ENCODE data around the gene NEURL2.
"Not testable (repeated sequence)": the region's sequence is repeated elsewhere in the genome, so short reads cannot be mapped to it uniquely, and the experiment has no call there.

Gene NEURL2

GRCh38 chr20:45898285-45898684 is 7.3 kb upstream of the NEURL2 start:
- DNase-seq (ENCODE audit: low read depth): no peak

- DNase-seq (ENCODE audit: low read depth): no peak
Observed at GRCh38 chr20:45897692-45898091, 6.7 kb upstream of the NEURL2 start.

- DNase-seq (ENCODE audit: low read depth): no peak
Observed at GRCh38 chr20:45897289-45897688, 6.3 kb upstream of the NEURL2 start.

GRCh38 chr20:45896641-45897161 is 5.7 kb upstream of the NEURL2 start:
- no peak for DNase-seq (ENCODE audit: low read depth)

GRCh38 chr20:45894797-45895196 is 3.8 kb upstream of the NEURL2 start:
- DNase-seq (ENCODE audit: low read depth): no peak

- DNase-seq (ENCODE audit: low read depth): no peak
Observed at GRCh38 chr20:45893831-45894230, 2.8 kb upstream of the NEURL2 start.

- no peak for DNase-seq (ENCODE audit: low read depth)
Observed at GRCh38 chr20:45892828-45893500, 2.0 kb upstream of the NEURL2 start.

GRCh38 chr20:45892049-45892825 is 1.2 kb upstream of the NEURL2 start:
- no peak for DNase-seq (ENCODE audit: low read depth)

GRCh38 chr20:45890077-45890984 is 677 bp downstream of the NEURL2 start:
- peak; percentile 27 for DNase-seq (ENCODE audit: low read depth)

- no peak for DNase-seq (ENCODE audit: low read depth)
Observed at GRCh38 chr20:45888681-45889080, 2.3 kb downstream of the NEURL2 start.

GRCh38 chr20:45887346-45887715 is 3.7 kb downstream of the NEURL2 start, which contains the start of gene SPATA25:
Gene SPATA25 (minus strand): TSS chr20:45887622. CDS start chr20:45887590, 32 bp downstream.
- DNase-seq (ENCODE audit: low read depth): no peak

- no peak for DNase-seq (ENCODE audit: low read depth)
Observed at GRCh38 chr20:45886590-45887345, 4.2 kb downstream of the NEURL2 start.

- DNase-seq (ENCODE audit: low read depth): no peak
Observed at GRCh38 chr20:45883100-45883469, 7.9 kb downstream of the NEURL2 start.

GRCh38 chr20:45882469-45883099 is 8.4 kb downstream of the NEURL2 start:
- DNase-seq (ENCODE audit: low read depth): no peak

GRCh38 chr20:45880988-45881788 is 9.8 kb downstream of the NEURL2 start, which contains the start of gene ZSWIM1:
Gene ZSWIM1 (plus strand): TSS chr20:45881227. CDS start chr20:45882593, 1,366 bp downstream.
- peak; percentile 97 for DNase-seq (ENCODE audit: low read depth)

- no peak for DNase-seq (ENCODE audit: low read depth)
Observed at GRCh38 chr20:45878076-45878761, 12.8 kb downstream of the NEURL2 start.

GRCh38 chr20:45874576-45874975 is 16.4 kb downstream of the NEURL2 start:
- no peak for DNase-seq (ENCODE audit: low read depth)

- not testable (repeated sequence) for DNase-seq (ENCODE audit: low read depth)
Observed at GRCh38 chr20:45874104-45874481, 16.9 kb downstream of the NEURL2 start.

GRCh38 chr20:45873409-45874103 is 17.5 kb downstream of the NEURL2 start:
- no peak for DNase-seq (ENCODE audit: low read depth)

Measured in stimulated activated CD4-positive, alpha-beta T cell treated with anti-CD3 and anti-CD28 coated beads, Interleukin-2, amount 100 ng/mL, for 4 hours (primary cell).